GM21447 (cell line): ENCODE measurements around the gene CSF3R.

Source experiments
- ATAC-seq: cut with Tn5 transposase; IDR thresholded peaks from one replicate; pipeline ENCODE4 v1.9.1; 2021; ENCODE audit not compliant: unreplicated experiment

CSF3R gene

DNA sequence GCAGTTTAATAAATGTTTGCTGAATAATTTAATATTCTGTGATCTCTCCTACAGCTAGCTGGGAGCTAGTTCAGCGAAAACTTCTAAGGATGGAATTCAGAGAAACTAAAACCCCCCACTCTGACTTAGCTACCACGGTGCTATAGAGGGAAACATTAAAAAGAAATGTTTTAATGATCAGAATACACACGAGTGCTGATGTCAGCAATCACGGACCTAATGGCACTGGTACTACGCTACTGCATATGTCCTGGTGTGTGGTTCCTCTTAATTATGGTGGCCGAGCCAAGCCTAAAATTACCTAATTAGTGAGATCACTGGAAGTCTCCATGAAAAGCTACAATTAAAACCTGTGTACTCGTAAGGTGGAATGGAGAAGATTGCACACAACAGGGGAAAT lies 61.1 kb downstream of the CSF3R start:
- no peak for ATAC-seq

DNA sequence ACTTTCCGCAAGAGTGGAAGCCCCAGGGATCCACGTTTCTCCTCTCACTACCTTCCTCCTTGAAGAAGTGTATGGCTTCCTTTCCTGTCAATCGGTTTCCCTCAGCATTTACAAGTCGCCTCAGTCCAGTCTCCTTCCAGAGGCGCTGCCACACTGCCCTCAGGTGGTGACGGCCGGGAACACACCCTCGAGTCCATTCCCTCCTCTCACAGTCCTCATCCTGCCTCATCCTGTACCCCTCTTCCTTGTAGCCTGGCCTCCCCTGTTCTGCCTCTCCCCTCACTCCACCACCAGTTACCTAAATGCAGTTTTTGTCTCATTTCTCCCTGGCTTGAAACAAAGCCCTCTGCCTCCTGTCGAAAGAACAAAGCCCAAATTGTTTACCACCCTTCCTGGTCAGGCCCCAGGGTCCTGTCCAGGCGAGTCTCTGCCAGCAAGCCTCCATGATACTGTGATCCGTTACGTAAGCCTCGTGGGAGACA lies 61.8 kb downstream of the CSF3R start:
- ATAC-seq = no peak

- ATAC-seq = no peak
These were observed 62.3 kb downstream of the CSF3R start for GRCh38 chr1:36420409-36420808.

GRCh38 chr1:36419569-36419968 lies 63.1 kb downstream of the CSF3R start:
- ATAC-seq = no peak

DNA sequence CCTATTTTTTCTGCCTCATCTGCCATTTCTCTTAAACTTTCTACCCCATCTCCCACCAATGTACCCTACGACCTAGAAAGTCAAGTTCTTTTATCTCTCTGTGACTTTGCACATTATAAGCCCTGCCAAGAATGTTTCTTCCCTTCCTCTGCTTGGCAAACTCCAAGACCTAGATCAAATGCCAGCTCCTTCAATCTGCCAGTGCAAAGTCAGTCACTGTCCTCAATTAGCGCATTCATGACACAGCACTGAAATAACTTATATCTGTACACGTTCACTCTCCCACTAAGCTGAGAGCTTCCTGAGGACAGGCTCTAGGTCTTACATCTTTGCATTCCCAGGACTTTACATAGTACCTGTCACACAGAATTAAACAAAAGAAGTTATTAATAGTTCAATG lies 63.6 kb downstream of the CSF3R start:
- ATAC-seq = no peak

DNA sequence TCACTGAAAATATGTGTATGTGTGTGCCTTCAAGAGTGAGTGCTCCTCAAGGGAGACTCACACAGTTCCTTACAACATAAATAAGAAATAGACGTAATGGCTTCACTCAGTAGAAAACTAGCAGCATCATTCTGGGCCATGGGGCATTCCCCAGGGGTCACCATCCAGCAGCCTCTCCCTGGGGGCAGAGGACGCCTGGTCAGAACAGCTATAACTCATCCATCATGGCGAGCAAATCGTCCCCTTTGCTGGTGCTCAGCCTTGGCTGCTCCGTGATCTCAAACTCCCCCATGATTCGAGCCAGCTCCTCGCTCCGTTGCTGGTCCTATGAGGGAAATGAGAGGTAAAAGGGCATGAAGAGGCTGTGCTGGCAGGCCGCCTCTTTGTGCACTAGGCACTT lies 64.8 kb downstream of the CSF3R start:
- ATAC-seq = no peak
